A549 (cell line): Measurements from ENCODE around the gene RAD51B. TPM values are rescaled to one million over a fixed set of nuclear protein-coding genes. Genes with fewer than 3 reads are reported as not detected.

ENCODE experiments used
- ATAC-seq, 2 experiments: fragments of 200-7000 bp in 1 of 2; fragments of >200 bp in 1 of 2; cut with Nextera tagmentation in 1 of 2; cut with Tn5 transposase in 1 of 2; 3 replicates each; pipeline versions ENCODE4 v1.8.0 to v1.9.1; 2018 to 2020; ENCODE audit warnings: mild to moderate bottlenecking in 1 of 2, moderate library complexity in 1 of 2
- CTCF ChIA-PET: fragments of 300-600 bp; sonication (Branson Sonifier 250); formaldehyde crosslinking; extraction: SDS; loops from one replicate; lab custom pipeline; 2021; ENCODE audit warnings: antibody characterized with exemption, inconsistent platforms; lab: Yijun Ruan, JAX
- POLR2A ChIA-PET: fragments of 350-600 bp; formaldehyde crosslinking; extraction: SDS; loops from one replicate; lab custom pipeline; 2021; ENCODE audit warnings: antibody characterized with exemption, inconsistent platforms; lab: Yijun Ruan, JAX
- DNase-seq, 2 experiments: peaks; one replicate each; pipeline versions ENCODE4 v3.0.0 to v3.0.0-alpha.2; 2011 to 2016; ENCODE audit warnings: low read depth in 1 of 2, low spot score in 1 of 2
- FAIRE-seq: peaks from 2 replicates; lab custom pipeline; 2011; peaks lifted over from hg19 to GRCh38; lab: Jason Lieb, UNC
- H3K27ac ChIP-seq, 2 experiments: fragments of >200 bp; sonication (Bioruptor Twin); formaldehyde crosslinking; 3 replicates each; pipeline ENCODE4 v1.5.1; 2016 to 2017
- H3K4me1 ChIP-seq: fragments of >200 bp; sonication (Bioruptor Twin); formaldehyde crosslinking; 3 replicates; pipeline ENCODE4 v1.6.1; 2016
- H3K4me2 ChIP-seq: fragments of >200 bp; sonication (Bioruptor Twin); formaldehyde crosslinking; 3 replicates; pipeline ENCODE4 v1.6.1; 2016
- H3K4me3 ChIP-seq: fragments of >200 bp; sonication (Bioruptor Twin); formaldehyde crosslinking; 3 replicates; pipeline ENCODE4 v1.5.1; 2016
- H3K9me3 ChIP-seq: fragments of >200 bp; sonication (Bioruptor Twin); formaldehyde crosslinking; 3 replicates; pipeline ENCODE4 v1.6.1; 2016
- BHLHE40 ChIP-seq: IDR thresholded peaks from 2 replicates; pipeline ENCODE4 v1.6.1; 2012; ENCODE audit warnings: low read depth, low read length, inconsistent platforms
- CHD4 ChIP-seq: fragments of 200-600 bp; sonication (generic); IDR thresholded peaks from 2 replicates; pipeline ENCODE4 v1.6.1; 2016; ENCODE audit warnings: antibody characterized with exemption, mild to moderate bottlenecking, borderline replicate concordance
- FOXS1 ChIP-seq: fragments of 250-450 bp; sonication (Bioruptor Pico); IDR thresholded peaks from 2 replicates; pipeline ENCODE4 v1.5.0; 2020; ENCODE audit warnings: mild to moderate bottlenecking, moderate library complexity
- HOXA7 ChIP-seq: fragments of 250-450 bp; sonication (Bioruptor Pico); IDR thresholded peaks from 2 replicates; pipeline ENCODE4 v1.5.0; 2020; ENCODE audit warnings: mild to moderate bottlenecking, moderate library complexity
- HOXB13 ChIP-seq: fragments of 250-450 bp; sonication (Bioruptor Pico); IDR thresholded peaks from 2 replicates; pipeline ENCODE4 v1.5.0; 2020; ENCODE audit warnings: low read depth, mild to moderate bottlenecking, moderate library complexity
- HOXB5 ChIP-seq: fragments of 250-450 bp; sonication (Bioruptor Pico); IDR thresholded peaks from 2 replicates; pipeline ENCODE4 v1.5.0; 2020; ENCODE audit warnings: mild to moderate bottlenecking, moderate library complexity
- MYC ChIP-seq: IDR thresholded peaks from 2 replicates; pipeline ENCODE4 v1.6.1; 2012; ENCODE audit warnings: mild to moderate bottlenecking, inconsistent platforms, low read length, improper control_type of control experiment, borderline replicate concordance
- NR3C1 ChIP-seq: fragments of >200 bp; sonication (Bioruptor Twin); formaldehyde crosslinking; IDR thresholded peaks from 3 replicates; pipeline ENCODE4 v1.6.1; 2017
- PHF8 ChIP-seq: fragments of 200-600 bp; sonication (generic); IDR thresholded peaks from 2 replicates; pipeline ENCODE4 v1.6.1; 2016; ENCODE audit warnings: low read depth, mild to moderate bottlenecking, antibody characterized with exemption, moderate library complexity, borderline replicate concordance
- POLR2A ChIP-seq: IDR thresholded peaks from 2 replicates; pipeline ENCODE4 v1.6.1; 2012; ENCODE audit warnings: mild to moderate bottlenecking, low read length
- POLR2AphosphoS2 ChIP-seq: conservative IDR thresholded peaks from 2 replicates; pipeline ENCODE4 v1.6.1; 2012; ENCODE audit warnings: low read length, improper control_type of control experiment, inconsistent platforms
- RAD21 ChIP-seq, 2 experiments: fragments of >200 bp in 1 of 2; sonication (Bioruptor Twin) in 1 of 2; formaldehyde crosslinking in 1 of 2; IDR thresholded peaks in 1 of 2; conservative IDR thresholded peaks in 1 of 2; 2 replicates in 1 of 2; 3 replicates in 1 of 2; pipeline ENCODE4 v1.6.1; 2012 to 2018; ENCODE audit warnings: inconsistent platforms in 1 of 2
- TFCP2L1 ChIP-seq: fragments of 250-450 bp; sonication (Bioruptor Pico); IDR thresholded peaks from 2 replicates; pipeline ENCODE4 v1.5.0; 2021; ENCODE audit warnings: mild to moderate bottlenecking
- TP53 ChIP-seq: fragments of 250-450 bp; sonication (Bioruptor Pico); IDR thresholded peaks from 2 replicates; pipeline ENCODE4 v1.5.0; 2021; ENCODE audit warnings: mild to moderate bottlenecking, moderate library complexity
- WGBS: methylation state at CpG from one replicate; pipeline ENCODE4 v1.1.6; 2017; ENCODE audit errors: missing lambda C conversion rate; 5-methylcytosine and 5-hydroxymethylcytosine counted together
- polyA plus RNA-seq, 4 experiments: library from polyadenylated mRNA; depleted of rRNA in 3 of 4; stranded (reverse); fragments of >200 nt; fragmentation: RNase III in 1 of 4; extraction: RNeasy Plus Mini Kit Qiagen cat#74134 plus additional on column Dnase treatment in 1 of 4; gene quantifications; 2 replicates in 3 of 4; 3 replicates in 1 of 4; pipeline ENCODE4 v1.2.3, GENCODE V29; 2011 to 2017
- TF ChIP-seq, protein P1 (sequence below): fragments of 200-600 bp; sonication (generic); IDR thresholded peaks from 2 replicates; pipeline ENCODE4 v1.6.1; 2016; ENCODE audit warnings: antibody characterized with exemption, mild to moderate bottlenecking, moderate library complexity
- TF ChIP-seq, protein P2 (sequence below): fragments of 250-450 bp; sonication (Bioruptor Pico); IDR thresholded peaks from 2 replicates; pipeline ENCODE4 v1.5.0; 2020; ENCODE audit warnings: low read depth, mild to moderate bottlenecking, moderate library complexity
- TF ChIP-seq, protein P3 (sequence below): fragments of 150-350 bp; IDR thresholded peaks from 2 replicates; pipeline ENCODE4 v1.6.1; 2014; ENCODE audit warnings: low read depth, mild to moderate bottlenecking, low read length
- TF ChIP-seq, protein P4 (sequence below): IDR thresholded peaks from 2 replicates; pipeline ENCODE4 v1.6.1; 2012
- TF ChIP-seq, protein P5 (sequence below): IDR thresholded peaks from 2 replicates; pipeline ENCODE4 v1.6.1; 2012

Gene RAD51B
- polyA plus RNA-seq, 2 of the 4 experiments (the other 2 are of a cell fraction), result 7.2 to 10.8 TPM

DNA sequence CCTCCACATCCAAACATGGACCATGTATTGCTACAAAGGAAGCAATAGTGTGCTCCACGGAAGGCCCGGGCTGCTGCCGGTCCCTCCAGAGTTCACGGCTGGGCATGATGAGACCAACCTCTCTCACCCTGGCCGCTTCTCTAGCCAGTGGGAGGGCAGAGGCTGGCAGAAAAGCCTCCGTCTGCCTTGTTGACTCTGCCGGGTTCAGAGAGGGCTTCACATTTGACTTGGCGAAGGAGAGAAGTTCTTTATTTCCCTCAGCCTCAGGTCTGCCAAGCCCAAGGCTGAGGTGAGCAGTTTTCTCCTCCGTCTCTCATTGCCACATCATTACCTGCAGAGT is 743.3 kb downstream of the RAD51B start:
- no peaks in the 10 kb centered on the region for H3K9me3 ChIP-seq
- DNase-seq (no peak), ATAC-seq (no peak), FAIRE-seq (no peak)
- no peak for TF ChIP-seq FOXS1 (CRISPR knock-in tag)
- no peak for TF ChIP-seq HOXB13 (CRISPR knock-in tag)
- TF ChIP-seq, protein P1, sequence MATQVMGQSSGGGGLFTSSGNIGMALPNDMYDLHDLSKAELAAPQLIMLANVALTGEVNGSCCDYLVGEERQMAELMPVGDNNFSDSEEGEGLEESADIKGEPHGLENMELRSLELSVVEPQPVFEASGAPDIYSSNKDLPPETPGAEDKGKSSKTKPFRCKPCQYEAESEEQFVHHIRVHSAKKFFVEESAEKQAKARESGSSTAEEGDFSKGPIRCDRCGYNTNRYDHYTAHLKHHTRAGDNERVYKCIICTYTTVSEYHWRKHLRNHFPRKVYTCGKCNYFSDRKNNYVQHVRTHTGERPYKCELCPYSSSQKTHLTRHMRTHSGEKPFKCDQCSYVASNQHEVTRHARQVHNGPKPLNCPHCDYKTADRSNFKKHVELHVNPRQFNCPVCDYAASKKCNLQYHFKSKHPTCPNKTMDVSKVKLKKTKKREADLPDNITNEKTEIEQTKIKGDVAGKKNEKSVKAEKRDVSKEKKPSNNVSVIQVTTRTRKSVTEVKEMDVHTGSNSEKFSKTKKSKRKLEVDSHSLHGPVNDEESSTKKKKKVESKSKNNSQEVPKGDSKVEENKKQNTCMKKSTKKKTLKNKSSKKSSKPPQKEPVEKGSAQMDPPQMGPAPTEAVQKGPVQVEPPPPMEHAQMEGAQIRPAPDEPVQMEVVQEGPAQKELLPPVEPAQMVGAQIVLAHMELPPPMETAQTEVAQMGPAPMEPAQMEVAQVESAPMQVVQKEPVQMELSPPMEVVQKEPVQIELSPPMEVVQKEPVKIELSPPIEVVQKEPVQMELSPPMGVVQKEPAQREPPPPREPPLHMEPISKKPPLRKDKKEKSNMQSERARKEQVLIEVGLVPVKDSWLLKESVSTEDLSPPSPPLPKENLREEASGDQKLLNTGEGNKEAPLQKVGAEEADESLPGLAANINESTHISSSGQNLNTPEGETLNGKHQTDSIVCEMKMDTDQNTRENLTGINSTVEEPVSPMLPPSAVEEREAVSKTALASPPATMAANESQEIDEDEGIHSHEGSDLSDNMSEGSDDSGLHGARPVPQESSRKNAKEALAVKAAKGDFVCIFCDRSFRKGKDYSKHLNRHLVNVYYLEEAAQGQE, result no peak
- TF ChIP-seq HOXA7 (CRISPR knock-in tag), result no peak
- TF ChIP-seq, protein P2, sequence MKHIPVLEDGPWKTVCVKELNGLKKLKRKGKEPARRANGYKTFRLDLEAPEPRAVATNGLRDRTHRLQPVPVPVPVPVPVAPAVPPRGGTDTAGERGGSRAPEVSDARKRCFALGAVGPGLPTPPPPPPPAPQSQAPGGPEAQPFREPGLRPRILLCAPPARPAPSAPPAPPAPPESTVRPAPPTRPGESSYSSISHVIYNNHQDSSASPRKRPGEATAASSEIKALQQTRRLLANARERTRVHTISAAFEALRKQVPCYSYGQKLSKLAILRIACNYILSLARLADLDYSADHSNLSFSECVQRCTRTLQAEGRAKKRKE (CRISPR knock-in tag), result no peak
- TF ChIP-seq, protein P3, sequence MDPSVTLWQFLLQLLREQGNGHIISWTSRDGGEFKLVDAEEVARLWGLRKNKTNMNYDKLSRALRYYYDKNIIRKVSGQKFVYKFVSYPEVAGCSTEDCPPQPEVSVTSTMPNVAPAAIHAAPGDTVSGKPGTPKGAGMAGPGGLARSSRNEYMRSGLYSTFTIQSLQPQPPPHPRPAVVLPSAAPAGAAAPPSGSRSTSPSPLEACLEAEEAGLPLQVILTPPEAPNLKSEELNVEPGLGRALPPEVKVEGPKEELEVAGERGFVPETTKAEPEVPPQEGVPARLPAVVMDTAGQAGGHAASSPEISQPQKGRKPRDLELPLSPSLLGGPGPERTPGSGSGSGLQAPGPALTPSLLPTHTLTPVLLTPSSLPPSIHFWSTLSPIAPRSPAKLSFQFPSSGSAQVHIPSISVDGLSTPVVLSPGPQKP, result no peak
- no peak for TF ChIP-seq CHD4
- no peak for TF ChIP-seq POLR2AphosphoS2
- TF ChIP-seq PHF8, result no peak
- TF ChIP-seq, protein P4, sequence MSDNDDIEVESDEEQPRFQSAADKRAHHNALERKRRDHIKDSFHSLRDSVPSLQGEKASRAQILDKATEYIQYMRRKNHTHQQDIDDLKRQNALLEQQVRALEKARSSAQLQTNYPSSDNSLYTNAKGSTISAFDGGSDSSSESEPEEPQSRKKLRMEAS, result no peak
- no peak for TF ChIP-seq MYC
- no peak for TF ChIP-seq HOXB5 (CRISPR knock-in tag)
- no peak for TF ChIP-seq TP53 (CRISPR knock-in tag)
- TF ChIP-seq, protein P5, sequence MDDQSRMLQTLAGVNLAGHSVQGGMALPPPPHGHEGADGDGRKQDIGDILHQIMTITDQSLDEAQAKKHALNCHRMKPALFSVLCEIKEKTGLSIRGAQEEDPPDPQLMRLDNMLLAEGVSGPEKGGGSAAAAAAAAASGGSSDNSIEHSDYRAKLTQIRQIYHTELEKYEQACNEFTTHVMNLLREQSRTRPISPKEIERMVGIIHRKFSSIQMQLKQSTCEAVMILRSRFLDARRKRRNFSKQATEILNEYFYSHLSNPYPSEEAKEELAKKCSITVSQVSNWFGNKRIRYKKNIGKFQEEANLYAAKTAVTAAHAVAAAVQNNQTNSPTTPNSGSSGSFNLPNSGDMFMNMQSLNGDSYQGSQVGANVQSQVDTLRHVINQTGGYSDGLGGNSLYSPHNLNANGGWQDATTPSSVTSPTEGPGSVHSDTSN, result no peak
- TF ChIP-seq RAD21 (conservative IDR thresholded peaks at IDR 0.05 in 1 of 2, IDR thresholded peaks at IDR 0.05 in 1 of 2), result no peak
- TF ChIP-seq BHLHE40, result no peak
- no peak for TF ChIP-seq TFCP2L1 (CRISPR knock-in tag)
- no peak for TF ChIP-seq POLR2A
- TF ChIP-seq NR3C1, result no peak
- H3K4me1 ChIP-seq, result peaks cover 26% of the 10 kb centered on the region
- POLR2A ChIA-PET, result no interaction called here
- WGBS, result 95% methylated on average over 9 of the region's 9 CpGs
- H3K4me3 ChIP-seq, result no peak overlapping the region
- H3K4me2 ChIP-seq, result no peak overlapping the region
- H3K27ac ChIP-seq, result peak overlapping the region; percentile 7 to 68; a peak in 4 of 6 replicates
- CTCF ChIA-PET, result interaction anchor here (1.1 kb wide), 1 partner anchor 17 kb away, joined by 3 read pairs; no protein-coding TSS in a partner anchor
